SK-N-SH treated with all-trans-retinoic acid at 6 μM for 48 hours (cell line): Measurements from ENCODE around the gene OR52A5.

Source experiments
- ARNTL ChIP-seq: fragments of 450-650 bp; formaldehyde crosslinking; IDR thresholded peaks from 2 replicates; pipeline ENCODE4 v1.5.0; 2020; ENCODE audit warnings: low read depth, mild to moderate bottlenecking, moderate library complexity, borderline replicate concordance
- CREB5 ChIP-seq: fragments of 250-450 bp; sonication (Bioruptor Pico); IDR thresholded peaks from 2 replicates; pipeline ENCODE4 v1.5.1; 2020; ENCODE audit warnings: low read depth, mild to moderate bottlenecking, moderate library complexity
- CSRNP3 ChIP-seq: fragments of 250-450 bp; sonication (Bioruptor Pico); IDR thresholded peaks from 2 replicates; pipeline ENCODE4 v1.5.1; 2021; ENCODE audit warnings: mild to moderate bottlenecking, moderate library complexity
- ESRRG ChIP-seq: fragments of 250-450 bp; sonication (Bioruptor Pico); IDR thresholded peaks from 2 replicates; pipeline ENCODE4 v1.6.1; 2021; ENCODE audit warnings: mild to moderate bottlenecking
- PATZ1 ChIP-seq: fragments of 250-450 bp; sonication (Bioruptor Pico); IDR thresholded peaks from 2 replicates; pipeline ENCODE4 v1.8.0; 2020; ENCODE audit warnings: mild to moderate bottlenecking, moderate library complexity, borderline replicate concordance
- POU6F1 ChIP-seq: fragments of 250-450 bp; sonication (Bioruptor Pico); IDR thresholded peaks from 2 replicates; pipeline ENCODE4 v1.8.0; 2021; ENCODE audit warnings: low read depth, mild to moderate bottlenecking, moderate library complexity, borderline replicate concordance
- SNAI2 ChIP-seq: fragments of 250-450 bp; sonication (Bioruptor Pico); IDR thresholded peaks from 2 replicates; pipeline ENCODE4 v1.5.0; 2020; ENCODE audit warnings: mild to moderate bottlenecking, moderate library complexity
- TOX ChIP-seq: fragments of 250-450 bp; sonication (Bioruptor Pico); IDR thresholded peaks from 2 replicates; pipeline ENCODE4 v1.8.0; 2021; ENCODE audit warnings: mild to moderate bottlenecking, moderate library complexity, borderline replicate concordance
- ZFP30 ChIP-seq: fragments of 450-650 bp; formaldehyde crosslinking; IDR thresholded peaks from 2 replicates; pipeline ENCODE4 v1.5.0; 2022; ENCODE audit warnings: mild to moderate bottlenecking, moderate library complexity
- ZNF70 ChIP-seq: fragments of 450-650 bp; formaldehyde crosslinking; IDR thresholded peaks from 2 replicates; pipeline ENCODE4 v1.5.0; 2020; ENCODE audit warnings: mild to moderate bottlenecking, moderate library complexity
- ZNF8 ChIP-seq: fragments of 450-650 bp; formaldehyde crosslinking; IDR thresholded peaks from 2 replicates; pipeline ENCODE4 v1.5.0; 2020; ENCODE audit warnings: mild to moderate bottlenecking, moderate library complexity

- TF ChIP-seq TOX (no peak), PATZ1 (CRISPR knock-in tag) (no peak), CREB5 (CRISPR knock-in tag) (no peak), ZNF70 (no peak), SNAI2 (CRISPR knock-in tag) (no peak), ARNTL (CRISPR knock-in tag) (no peak), ZFP30 (CRISPR knock-in tag) (no peak), CSRNP3 (CRISPR knock-in tag) (no peak), ESRRG (CRISPR knock-in tag) (no peak), ZNF8 (CRISPR knock-in tag) (no peak), POU6F1 (no peak)
These were observed 42.1 kb downstream of the OR52A5 start for GRCh38 chr11:5096011-5096410.
